Stimulated activated CD8-positive, alpha-beta memory T cell treated with anti-CD3 and anti-CD28 coated beads, Interleukin-4, amount 100 ng/mL, for 1 hour (primary cell): ENCODE results near the gene CST9L.
"Not testable (repeated sequence)": the region's sequence is repeated elsewhere in the genome, so short reads cannot be mapped to it uniquely, and the experiment has no call there.

ENCODE experiments used
- DNase-seq, 2 donors: peaks; one replicate each; pipeline ENCODE4 v3.0.0-alpha.2; 2020; ENCODE audit warnings: low read depth in 2 of 2, low spot score in 1 of 2

The CST9L gene

DNA sequence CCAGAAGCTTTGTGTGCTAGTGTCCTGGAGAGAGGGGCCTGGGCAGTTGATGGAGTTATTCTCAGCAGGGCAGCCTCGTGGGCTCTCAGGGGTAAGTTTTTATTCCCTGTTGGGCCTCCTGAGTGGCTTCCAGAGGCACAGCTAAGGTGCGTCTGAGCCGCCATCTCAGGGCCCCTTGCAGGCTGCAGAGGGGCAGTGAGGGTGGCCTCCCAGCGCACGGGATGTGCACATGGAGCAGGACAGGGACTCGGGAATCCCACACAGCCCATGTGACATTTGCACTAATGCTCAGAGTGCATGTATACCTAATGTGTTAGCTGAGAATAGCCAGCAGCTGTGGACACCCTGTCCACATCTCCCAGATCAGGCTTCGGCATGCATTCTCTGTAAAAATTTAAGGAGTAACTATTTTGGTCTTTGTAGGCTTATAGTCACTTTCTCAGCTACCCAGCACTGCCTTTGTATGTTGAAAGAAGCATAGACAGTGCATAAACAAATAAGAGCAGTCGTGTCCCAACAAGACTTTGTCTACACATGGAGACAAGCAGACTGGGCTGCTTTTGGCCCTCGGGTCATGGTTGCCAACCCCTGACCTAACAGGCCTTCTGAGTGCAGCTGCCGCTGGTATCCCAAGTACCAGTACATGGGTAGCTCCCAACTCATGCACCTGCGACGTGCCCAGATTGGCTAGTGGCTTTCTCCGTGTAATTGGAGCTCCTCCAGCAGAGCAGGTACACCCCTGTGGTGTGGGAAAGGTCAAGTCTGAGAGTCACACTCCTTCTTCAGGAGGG, 18.6 kb upstream of the CST9L start:
- no peak for DNase-seq

DNA sequence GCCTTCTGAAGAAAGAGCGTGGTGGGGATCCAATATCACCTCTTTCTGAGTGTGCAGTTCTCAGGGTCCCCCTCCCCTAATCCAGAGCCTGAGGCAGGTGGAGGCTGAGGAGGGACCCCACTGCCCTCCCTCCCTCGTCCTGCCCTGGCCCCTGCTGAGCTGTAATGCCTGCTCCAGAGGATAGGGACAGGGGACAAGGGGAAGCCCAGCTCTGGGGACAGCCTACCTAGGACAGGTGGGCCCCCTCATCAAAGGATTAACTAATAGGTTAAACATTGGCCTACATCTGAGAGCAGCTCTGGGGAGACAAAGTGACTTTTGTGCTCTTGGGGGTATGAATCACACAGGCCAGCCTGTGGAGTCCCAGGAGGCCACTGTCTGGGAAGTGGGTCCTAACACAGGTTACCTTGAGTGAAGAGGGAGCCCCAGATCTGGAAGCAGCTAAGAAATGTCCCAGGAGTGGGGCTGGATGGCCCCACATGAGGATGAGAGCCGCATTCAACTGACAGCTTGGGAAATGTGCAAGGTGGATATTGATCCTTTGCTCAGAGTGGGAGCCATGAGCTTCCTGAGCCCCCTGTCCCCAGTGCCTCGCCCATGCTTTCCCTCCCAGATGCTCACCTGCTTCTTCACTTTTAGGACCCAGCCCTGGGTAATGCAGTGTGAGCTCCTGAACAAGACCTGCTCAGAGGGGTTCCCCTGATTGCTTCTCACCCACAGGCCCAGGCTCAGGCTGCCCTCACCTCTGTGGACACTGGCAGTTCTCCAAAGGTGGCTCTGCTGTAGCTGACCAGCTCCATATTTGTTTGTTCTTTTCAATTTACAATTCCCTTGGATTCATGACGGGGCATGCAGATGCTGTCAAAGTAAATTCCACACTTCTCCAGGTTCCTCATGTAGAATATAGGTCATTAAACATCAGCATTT, 17.8 kb upstream of the CST9L start:
- no peak for DNase-seq

DNA sequence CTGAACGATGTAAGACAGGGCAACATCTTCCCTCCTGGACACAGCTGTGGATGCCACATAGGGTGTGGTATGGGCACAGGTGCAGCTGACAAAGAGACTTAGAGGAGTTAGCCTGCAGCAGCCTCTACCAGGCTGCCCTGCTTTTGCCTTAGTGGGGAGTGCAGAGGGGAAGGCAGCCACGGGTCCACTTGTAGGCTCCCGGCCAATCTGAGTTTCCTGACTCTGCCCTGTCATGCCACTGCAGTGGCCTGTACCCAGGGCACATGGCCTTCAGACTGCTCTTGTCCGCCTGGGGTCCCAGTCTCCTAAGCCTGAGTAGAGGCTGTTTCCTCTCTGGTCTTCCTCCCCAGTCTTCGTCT, 17.1 kb upstream of the CST9L start:
- no peak for DNase-seq

DNA sequence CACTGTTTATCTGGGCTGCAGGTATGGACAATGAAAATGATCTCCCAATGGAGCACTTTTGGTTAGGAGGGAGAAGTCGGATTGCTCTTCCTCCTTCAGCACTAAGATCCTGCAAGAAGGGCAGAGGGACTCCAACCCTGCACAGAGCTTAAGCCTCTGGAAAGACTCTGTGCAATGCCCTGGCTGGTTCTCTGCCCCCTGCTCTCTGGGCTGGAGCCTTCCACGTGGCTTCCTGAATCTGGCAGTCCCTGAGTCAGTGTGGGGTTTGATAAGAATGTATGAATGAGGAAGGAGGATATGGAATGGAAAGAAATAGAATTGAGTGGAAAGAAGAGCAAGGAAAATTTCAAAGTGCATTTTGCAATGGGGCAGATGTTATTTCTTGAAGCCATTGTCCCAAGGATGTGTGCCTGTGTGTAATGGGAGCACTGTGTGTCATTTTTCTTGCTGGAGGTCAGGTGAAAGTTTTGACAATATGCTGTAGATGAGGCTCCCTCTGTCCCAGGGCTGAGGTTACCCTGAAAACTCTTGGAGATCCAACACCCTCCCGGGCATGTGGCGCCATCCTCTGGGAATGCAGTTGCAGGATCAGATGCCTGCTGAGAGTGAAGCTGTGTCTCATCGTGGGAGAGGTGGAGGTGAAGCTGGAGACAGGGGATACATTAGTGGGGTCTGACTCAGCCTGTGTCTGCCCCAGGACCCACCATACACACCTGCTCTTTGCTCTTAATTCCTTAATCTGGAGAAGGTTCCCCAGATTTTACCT, 16.3 kb upstream of the CST9L start:
- DNase-seq = no peak

DNA sequence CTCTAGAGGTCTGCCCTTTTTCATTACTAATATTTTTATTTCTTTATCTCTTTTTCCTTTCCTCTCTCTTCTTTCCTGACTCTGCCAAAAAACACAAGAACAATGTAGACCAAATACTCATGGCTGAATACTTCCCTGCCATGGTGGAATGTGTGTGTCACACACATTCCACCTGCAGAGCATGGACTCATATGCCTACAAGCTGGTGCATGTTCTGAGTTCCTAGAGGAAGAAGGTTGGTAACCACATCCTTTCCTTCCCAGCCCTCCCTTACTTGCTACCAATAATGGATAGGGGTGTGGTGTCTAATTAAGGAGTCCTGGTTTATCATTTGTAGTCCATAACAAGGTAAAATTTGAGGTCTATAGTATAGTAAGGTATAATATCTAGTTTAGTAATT, 15.2 kb upstream of the CST9L start:
- no peak for DNase-seq

DNA sequence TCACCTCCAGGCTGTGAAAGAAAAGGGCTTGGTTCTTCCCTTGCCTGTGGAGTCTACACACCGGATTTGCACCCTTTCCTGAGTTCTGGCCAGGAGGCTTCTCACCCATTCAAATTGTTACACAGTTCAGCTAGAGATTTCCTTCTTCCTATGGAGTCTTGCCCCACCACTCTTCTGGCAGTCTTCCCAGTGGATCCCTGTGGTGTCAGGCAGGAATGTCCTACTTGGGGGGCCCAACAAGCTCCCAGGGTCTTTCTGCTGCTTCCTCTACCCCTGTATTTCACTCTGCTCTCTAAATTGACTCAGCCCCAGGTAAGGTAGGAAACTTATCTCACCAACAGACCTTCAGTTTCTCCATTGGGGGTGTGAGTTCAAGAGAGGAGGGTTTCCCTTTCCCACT, 14.0 kb upstream of the CST9L start:
- DNase-seq = no peak

DNA sequence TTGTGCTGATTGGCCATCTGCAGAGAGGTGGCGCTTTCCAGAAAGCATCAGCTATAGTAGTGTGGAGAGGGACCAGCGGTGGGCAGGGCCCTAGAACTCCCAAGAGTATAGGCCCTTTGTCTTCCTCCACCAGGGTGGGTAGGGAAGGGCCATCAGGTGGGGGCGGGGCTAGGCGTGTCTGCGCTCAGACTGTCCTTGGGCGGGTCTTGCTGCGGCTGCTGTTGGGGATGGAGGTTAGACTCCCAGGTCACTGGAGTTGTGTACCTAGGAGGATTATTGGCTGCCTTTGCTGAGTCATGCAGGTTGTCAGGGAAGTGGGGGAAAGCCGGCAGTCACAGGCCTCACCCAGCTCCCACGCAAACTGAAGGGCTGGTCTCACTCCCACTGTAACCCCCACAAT, 13.5 kb upstream of the CST9L start:
- DNase-seq = not testable (repeated sequence)

DNA sequence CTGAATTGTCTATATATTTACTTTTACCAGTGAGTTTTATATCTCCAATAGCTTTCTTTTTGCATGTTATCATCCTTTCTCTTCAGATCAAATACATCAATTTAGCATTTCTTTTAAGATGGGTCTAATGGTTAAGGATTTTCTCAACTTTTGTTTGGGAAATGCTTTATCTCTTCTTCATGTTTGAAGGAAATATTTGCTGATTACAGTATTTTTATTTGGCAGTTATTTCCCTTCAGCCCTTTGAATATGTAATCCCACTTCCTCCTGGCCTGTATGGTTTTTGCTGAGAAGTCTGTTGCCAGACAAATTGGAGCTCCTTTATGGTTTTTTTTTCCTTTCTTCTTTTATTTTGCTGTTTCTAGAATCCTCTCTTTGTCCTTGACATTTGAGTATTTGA, 6.7 kb upstream of the CST9L start:
- DNase-seq = no peak

DNA sequence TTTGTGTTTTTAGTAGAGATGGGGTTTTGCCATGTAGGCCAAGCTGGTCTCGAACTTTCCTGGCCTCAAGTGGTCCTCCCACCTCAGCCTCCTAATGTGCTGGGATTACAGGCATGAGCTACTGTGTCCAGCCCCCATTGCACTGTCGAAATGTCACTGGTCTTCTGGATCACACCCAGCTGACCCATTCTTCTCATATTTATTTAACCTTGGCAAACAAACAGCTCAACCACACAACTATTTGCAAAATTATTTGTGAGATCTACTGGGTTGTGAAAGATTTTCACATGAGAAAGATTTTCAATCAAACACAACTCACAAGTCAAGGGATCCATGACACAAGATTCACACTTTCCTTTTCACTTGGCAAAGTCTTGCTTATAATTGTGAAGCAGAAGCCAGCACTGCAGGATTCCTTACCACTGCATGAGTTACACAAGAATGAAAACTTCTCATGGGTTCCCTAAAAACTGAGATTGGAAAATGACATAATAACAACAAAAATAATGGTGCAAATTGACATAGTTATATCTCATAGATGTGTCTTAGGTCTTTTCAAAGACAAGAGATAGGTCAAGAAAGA, 2.0 kb upstream of the CST9L start:
- DNase-seq = no peak

DNA sequence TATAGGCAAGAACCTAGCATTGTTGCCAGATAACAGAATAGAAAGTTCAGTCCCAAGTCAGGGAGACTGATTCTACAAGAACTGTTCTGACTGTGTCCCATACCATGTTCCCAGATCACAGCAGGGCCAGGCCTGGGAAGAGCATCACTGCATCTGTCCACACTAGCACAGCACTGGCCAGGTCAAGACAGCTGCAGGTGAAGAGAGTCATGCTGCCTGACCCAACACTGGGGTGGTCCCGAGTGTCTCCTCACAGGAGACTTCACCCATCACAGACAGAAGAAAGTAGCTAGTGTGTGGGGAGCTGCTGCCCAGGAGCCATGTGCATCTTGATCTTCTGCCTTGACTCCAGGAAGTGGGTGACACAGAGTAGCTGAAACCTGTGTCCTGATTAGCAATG, 1.3 kb upstream of the CST9L start:
- DNase-seq = no peak

DNA sequence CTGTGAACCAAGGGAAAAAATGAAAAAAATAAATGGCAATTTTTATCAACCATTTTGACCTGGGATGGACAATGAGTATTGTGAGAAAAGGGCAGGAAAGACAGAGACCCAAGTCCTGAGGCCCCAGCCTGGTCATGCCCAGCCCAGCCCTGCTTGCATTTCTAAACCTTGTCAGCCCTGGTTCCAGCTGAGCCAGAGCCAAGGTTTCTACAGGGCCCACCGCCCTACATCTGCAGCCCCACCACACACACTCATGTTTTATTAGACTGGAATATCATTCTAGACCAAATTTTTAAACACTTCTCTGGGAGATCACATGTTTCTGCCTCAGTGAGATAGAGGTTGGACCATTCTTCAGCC, 667 bp upstream of the CST9L start:
- no peak for DNase-seq

DNA sequence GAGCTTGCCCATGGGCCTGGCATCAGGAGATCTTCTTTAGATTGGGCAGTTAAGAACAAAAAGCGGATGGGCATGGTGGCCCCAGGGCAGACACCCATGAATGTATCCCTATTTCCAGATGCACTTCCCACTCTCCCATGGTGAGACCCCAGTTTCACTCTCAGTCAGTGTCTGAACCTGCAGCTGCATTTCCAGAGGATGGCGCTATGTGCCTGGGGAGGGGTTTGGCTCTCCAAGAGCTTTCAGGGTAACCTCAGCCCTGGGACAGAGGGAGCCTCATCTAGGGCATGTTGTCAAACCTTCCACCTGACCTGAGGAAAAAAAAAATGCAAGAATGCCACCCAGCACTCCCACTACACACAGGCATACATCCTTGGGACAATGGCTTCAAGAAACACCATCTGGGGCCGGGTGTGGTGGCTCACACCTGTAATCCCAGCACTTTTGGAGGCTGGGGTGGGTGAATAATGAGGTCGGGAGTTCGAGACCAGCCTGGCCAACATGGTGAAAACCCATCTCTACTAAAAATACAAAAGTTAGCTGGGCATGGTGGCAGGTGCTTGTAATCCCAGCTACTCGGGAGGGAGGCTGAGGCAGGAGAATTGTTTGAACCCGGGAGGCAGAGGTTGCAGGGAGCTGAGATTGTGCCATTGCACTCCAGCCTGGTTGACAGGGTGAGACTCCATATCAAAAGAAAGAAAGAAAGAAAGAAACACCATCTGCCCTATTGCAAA, 1.9 kb downstream of the CST9L start:
- no peak for DNase-seq

DNA sequence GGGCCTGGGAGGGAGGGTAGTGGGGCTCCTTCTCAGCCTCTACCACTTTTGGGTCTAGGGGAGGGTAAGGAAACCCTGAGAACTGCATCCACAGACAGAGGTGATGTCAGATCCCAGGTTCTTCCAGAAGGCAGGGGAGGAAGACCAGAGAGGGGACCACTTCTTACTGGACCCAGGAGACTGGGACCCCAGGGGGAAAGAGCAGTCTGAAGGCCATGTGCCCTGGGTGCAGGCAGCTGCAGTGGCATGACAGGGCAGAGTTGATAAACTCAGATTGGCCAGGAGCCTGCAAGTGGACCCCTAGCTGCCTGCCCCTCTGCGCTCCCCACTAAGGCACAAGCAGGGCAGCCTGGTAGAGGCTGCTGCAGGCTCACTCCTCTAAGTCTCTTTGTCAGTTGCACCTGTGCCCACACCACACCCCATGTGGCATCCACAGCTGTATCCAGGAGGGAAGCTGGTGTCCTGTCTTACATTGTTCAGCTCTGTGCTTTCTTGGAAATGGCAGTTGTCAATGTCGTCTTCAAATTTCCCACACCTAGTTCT, 2.7 kb downstream of the CST9L start:
- no peak for DNase-seq

DNA sequence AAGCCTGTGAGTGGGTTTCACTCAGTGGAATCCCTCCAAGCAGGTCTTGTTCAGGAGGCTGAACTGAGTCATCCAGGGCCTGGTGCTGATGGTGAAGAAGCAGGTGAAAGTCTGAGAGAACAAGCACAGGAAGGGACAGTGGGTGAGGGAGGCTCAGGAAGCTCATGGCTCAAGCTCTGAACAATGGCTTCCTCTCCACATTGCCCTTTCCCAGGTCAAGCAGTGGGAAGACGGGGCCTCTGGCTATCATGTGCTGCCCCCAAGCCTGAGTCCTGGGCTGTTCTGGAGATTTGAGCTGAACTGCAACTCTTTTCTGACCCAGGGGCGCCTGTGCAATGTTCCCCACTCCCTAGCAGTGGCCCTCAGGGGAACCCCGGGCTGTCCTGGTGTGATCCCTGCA, 3.4 kb downstream of the CST9L start:
- no peak for DNase-seq

DNA sequence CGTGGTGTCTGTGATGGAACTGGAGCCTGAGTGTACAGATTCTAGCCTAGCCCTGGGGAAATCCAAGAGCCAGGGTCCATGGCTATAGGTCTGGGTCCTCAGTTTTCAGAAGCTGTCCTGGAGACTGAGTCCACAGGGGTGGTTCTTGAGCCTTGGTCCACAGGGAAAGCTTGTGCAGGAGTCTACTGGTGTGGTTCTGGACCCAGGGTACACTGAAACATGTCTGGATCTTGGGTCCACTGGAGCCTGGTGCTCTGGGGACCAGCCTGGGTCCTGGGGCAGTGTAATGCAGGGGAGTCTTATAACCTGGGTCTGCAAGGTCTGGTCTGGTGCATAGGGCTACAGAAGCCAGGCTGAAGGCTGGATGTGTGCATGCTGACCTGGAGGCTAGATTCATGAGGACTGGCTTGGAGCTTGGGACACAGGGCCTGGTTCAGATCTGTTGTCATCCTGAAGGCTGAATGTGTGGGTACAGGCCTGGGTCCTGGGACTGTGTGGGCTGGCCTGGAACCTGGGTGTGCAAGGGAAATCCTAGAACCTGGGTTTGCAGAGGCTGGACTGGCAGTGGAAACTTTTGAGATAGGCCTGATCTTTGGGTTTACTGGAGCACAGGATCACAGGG, 5.5 kb downstream of the CST9L start:
- no peak for DNase-seq

DNA sequence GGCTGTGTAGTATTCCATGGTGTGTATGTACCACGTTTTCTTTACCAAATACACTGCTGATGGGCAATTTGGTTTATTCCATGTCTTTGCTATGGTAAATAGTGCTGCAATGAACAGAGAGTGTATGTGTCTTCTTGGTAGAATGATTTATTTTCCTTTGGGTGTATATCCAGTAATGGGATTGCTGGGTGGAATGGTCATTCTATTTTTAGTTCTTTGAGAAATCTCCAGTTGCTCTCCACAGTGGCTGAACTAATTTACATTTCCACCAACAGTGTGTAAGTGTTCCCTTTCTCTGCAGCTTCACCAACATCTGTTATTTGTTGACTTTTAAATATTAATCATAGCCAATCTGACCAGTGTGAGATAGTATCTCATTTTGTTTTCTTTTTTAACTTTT, 13.9 kb downstream of the CST9L start:
- no peak for DNase-seq

DNA sequence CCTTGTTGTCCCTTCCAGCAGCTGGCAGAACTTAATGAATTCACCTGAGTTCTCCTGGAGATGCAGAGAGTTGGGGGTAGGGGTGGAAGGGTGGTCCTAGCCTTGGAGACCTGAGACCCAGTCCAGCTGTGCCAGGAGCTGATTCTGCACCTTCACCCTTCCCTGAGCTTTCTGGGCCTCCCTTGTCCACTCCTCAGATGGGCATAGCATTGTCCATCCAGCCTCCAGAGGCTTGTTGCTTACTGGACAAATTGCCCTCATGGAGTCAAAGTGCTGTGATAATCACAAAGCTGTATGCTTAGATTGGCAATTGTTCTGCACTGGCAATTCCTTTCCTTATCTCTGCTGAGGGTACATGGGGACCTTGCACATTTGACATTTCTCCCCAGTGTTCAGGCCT, 16.5 kb downstream of the CST9L start:
- no peak for DNase-seq

DNA sequence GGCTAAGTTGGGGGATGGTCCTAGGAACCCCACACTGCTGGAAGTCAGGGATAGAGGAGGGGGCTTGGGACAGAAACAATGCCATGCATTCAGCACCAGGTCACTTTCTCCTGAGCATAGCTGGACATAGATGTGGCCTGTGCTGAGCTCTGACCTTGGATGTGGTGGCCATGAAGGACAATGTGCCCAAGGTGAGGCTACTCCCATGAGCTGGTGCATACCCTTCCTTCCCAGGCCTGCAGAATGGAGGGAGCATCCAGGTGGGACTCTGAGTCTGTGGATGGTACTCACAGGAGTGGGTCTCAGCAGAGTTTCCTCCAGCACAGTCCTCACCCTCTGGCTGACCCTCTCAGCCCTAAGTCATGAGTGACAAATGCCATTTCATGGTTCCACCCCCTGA, 16.9 kb downstream of the CST9L start:
- no peak for DNase-seq

DNA sequence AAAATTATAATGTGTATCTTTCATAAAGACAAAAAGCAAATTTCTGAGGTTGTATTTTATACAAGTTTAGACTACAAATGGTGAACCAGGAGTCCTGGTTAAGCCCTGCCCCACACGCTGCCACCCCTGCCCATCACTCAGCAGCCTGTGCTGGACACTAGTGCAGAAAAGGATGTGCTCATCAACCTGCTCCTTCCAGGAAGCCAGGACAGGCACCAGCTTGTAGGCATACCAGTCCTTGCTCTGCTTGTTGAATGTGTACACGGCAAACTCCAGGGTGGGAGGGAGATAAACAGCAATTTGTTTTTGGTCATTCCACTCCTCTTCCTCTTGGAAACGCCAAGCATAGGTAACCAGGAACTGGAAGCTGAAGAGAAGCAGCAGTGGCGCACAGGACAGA, 18.1 kb downstream of the CST9L start:
- no peak for DNase-seq

DNA sequence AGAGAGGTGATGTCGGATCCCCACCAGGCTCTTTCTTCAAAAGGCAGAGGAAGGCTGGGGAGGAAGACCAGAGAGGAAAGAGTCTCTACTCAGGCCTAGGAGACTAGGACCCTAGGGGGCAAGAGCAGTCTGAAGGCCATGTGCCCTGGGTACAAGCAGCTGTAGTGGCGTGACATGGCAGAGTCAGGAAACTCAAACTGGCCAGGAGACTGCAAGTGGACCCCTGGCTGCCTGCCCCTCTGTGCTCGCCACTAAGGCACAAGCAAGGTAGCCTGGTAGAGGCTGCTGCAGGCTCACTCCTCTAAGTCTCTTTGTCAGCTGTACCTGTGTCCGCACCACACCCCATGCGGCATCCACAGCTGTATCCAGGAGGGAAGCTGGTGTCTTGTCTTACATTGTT, 19.9 kb downstream of the CST9L start:
- DNase-seq = no peak
